GM23338 (cell line): ENCODE measurements around the gene COL25A1. TPM values are rescaled to one million over a fixed set of nuclear protein-coding genes. Genes with fewer than 3 reads are reported as not detected.

Experiments used
- ATAC-seq: fragments of 200-7000 bp; cut with Tn5 transposase; 3 replicates; pipeline ENCODE4 v1.9.1; 2020
- DNase-seq: peaks from one replicate; pipeline ENCODE4 v3.0.0-alpha.2; 2015; ENCODE audit warnings: low spot score
- H2AFZ ChIP-seq: fragments of 200-600 bp; sonication (generic); 2 replicates; pipeline ENCODE4 v1.8.0; 2016; ENCODE audit warnings: antibody characterized with exemption, mild to moderate bottlenecking, moderate library complexity
- H3F3A ChIP-seq: fragments of 200-600 bp; sonication (generic); replicated peaks from 2 replicates; pipeline ENCODE4 v1.8.0; 2017; ENCODE audit warnings: antibody characterized with exemption, mixed run types, low read depth
- H3K27ac ChIP-seq: fragments of 200-600 bp; sonication (generic); 2 replicates; pipeline ENCODE4 v1.6.1; 2016; ENCODE audit warnings: low read depth
- H3K27me3 ChIP-seq: fragments of 200-600 bp; sonication (generic); 2 replicates; pipeline ENCODE4 v1.8.0; 2016; ENCODE audit warnings: mild to moderate bottlenecking, mixed run types, moderate library complexity; ENCODE audit not compliant: insufficient read depth
- H3K36me3 ChIP-seq: fragments of 200-600 bp; sonication (generic); 2 replicates; pipeline ENCODE4 v1.8.0; 2016; ENCODE audit warnings: mild to moderate bottlenecking; ENCODE audit not compliant: insufficient read depth
- H3K4me1 ChIP-seq: fragments of 200-600 bp; sonication (generic); 2 replicates; pipeline ENCODE4 v1.8.0; 2016; ENCODE audit warnings: mild to moderate bottlenecking, moderate library complexity; ENCODE audit not compliant: insufficient read depth
- H3K4me2 ChIP-seq: fragments of 200-600 bp; sonication (generic); 2 replicates; pipeline ENCODE4 v1.7.1; 2017; ENCODE audit warnings: mixed run types
- H3K4me3 ChIP-seq: fragments of 200-600 bp; sonication (generic); 2 replicates; pipeline ENCODE4 v1.6.1; 2016; ENCODE audit warnings: mixed run types
- H3K79me2 ChIP-seq: fragments of 200-600 bp; sonication (generic); replicated peaks from 2 replicates; pipeline ENCODE4 v1.8.0; 2017; ENCODE audit warnings: mild to moderate bottlenecking; ENCODE audit not compliant: insufficient read depth
- H3K9me2 ChIP-seq: fragments of 200-600 bp; sonication (generic); 2 replicates; pipeline ENCODE4 v1.8.0; 2017; ENCODE audit not compliant: insufficient read depth
- H4K20me1 ChIP-seq: fragments of 200-600 bp; sonication (generic); replicated peaks from 2 replicates; pipeline ENCODE4 v1.8.0; 2017; ENCODE audit warnings: mild to moderate bottlenecking; ENCODE audit not compliant: insufficient read depth
- H3K27ac Mint-ChIP-seq: 2 replicates; pipeline ENCODE4 v1.8.0; 2020; ENCODE audit warnings: inconsistent platforms, mild to moderate bottlenecking, moderate library complexity, mixed read lengths
- H3K27me3 Mint-ChIP-seq: 3 replicates; pipeline ENCODE4 v1.8.0; 2022; ENCODE audit warnings: low read depth, mild to moderate bottlenecking, moderate library complexity, mixed read lengths, inconsistent platforms; ENCODE audit not compliant: insufficient read depth, poor library complexity
- H3K36me3 Mint-ChIP-seq: 3 replicates; pipeline ENCODE4 v1.8.0; 2021; ENCODE audit warnings: low read depth, mild to moderate bottlenecking, inconsistent platforms, moderate library complexity, mixed read lengths
- H3K4me1 Mint-ChIP-seq: 3 replicates; pipeline ENCODE4 v1.8.0; 2020; ENCODE audit warnings: mild to moderate bottlenecking, inconsistent platforms, mixed read lengths
- H3K4me3 Mint-ChIP-seq: 3 replicates; pipeline ENCODE4 v1.8.0; 2021; ENCODE audit warnings: moderate library complexity, mild to moderate bottlenecking, inconsistent platforms, mixed read lengths
- H3K9me3 Mint-ChIP-seq: 3 replicates; pipeline ENCODE4 v1.8.0; 2020; ENCODE audit warnings: moderate library complexity, mild to moderate bottlenecking, inconsistent platforms, mixed read lengths
- EZH2phosphoT487 ChIP-seq: fragments of 200-600 bp; sonication (generic); IDR thresholded peaks from one replicate; pipeline ENCODE4 v1.8.1; 2018; ENCODE audit warnings: antibody characterized with exemption; ENCODE audit not compliant: unreplicated experiment
- NANOG ChIP-seq: IDR thresholded peaks from 2 replicates; pipeline ENCODE4 v1.6.1; 2016; ENCODE audit warnings: antibody characterized with exemption, borderline replicate concordance
- STAT1 ChIP-seq: IDR thresholded peaks from one replicate; pipeline ENCODE4 v1.6.1; 2016; ENCODE audit warnings: antibody characterized with exemption; ENCODE audit not compliant: unreplicated experiment
- polyA plus RNA-seq: library from polyadenylated mRNA; unstranded; fragments of >200 nt; fragmentation: Nextera tagmentation; extraction: Ambion mirVana; gene quantifications from 2 replicates; pipeline ENCODE4 v1.2.1, GENCODE V29; 2016
- total RNA-seq: library from RNA; depleted of rRNA; stranded (reverse); fragments of >200 nt; shearing (Covaris generic); gene quantifications from 2 replicates; pipeline ENCODE4 v1.2.3, GENCODE V29; 2014
- TF ChIP-seq, protein P1 (sequence below): fragments of 250-450 bp; sonication (Bioruptor Pico); IDR thresholded peaks from 2 replicates; pipeline ENCODE4 v1.5.0; 2020; ENCODE audit warnings: mild to moderate bottlenecking, moderate library complexity
- TF ChIP-seq, protein P2 (sequence below), 2 experiments: fragments of 200-600 bp in 1 of 2; sonication (generic) in 1 of 2; conservative IDR thresholded peaks; 2 replicates each; pipeline versions ENCODE4 v1.5.1 to v1.6.1; 2016 to 2017; ENCODE audit warnings: antibody characterized with exemption in 2 of 2, low read depth in 2 of 2, mild to moderate bottlenecking in 2 of 2, moderate library complexity in 1 of 2

The COL25A1 gene
- total and polyA plus RNA-seq, 2 experiments from 2014 or later = 3.9 to 5.6 TPM

DNA sequence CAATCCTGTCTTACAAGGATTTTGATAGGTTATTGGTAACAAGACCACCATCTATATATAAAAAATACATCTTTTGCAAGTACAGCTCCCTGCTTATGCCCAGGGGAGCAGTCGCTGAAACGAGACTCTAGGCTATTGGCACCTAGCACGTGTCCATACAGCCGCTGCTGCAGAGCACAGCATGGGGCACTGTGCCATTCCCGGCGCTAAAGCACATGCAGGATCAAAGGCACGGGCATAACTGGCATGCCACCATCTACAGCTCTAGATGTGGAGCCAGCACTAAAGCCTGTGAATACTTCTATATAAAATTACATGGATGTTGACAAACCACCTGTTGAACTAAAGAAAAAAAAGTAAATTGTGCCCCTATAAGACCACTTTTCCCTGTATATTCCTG lies 144.8 kb downstream of the COL25A1 start (continued):
- TF ChIP-seq, protein P1, sequence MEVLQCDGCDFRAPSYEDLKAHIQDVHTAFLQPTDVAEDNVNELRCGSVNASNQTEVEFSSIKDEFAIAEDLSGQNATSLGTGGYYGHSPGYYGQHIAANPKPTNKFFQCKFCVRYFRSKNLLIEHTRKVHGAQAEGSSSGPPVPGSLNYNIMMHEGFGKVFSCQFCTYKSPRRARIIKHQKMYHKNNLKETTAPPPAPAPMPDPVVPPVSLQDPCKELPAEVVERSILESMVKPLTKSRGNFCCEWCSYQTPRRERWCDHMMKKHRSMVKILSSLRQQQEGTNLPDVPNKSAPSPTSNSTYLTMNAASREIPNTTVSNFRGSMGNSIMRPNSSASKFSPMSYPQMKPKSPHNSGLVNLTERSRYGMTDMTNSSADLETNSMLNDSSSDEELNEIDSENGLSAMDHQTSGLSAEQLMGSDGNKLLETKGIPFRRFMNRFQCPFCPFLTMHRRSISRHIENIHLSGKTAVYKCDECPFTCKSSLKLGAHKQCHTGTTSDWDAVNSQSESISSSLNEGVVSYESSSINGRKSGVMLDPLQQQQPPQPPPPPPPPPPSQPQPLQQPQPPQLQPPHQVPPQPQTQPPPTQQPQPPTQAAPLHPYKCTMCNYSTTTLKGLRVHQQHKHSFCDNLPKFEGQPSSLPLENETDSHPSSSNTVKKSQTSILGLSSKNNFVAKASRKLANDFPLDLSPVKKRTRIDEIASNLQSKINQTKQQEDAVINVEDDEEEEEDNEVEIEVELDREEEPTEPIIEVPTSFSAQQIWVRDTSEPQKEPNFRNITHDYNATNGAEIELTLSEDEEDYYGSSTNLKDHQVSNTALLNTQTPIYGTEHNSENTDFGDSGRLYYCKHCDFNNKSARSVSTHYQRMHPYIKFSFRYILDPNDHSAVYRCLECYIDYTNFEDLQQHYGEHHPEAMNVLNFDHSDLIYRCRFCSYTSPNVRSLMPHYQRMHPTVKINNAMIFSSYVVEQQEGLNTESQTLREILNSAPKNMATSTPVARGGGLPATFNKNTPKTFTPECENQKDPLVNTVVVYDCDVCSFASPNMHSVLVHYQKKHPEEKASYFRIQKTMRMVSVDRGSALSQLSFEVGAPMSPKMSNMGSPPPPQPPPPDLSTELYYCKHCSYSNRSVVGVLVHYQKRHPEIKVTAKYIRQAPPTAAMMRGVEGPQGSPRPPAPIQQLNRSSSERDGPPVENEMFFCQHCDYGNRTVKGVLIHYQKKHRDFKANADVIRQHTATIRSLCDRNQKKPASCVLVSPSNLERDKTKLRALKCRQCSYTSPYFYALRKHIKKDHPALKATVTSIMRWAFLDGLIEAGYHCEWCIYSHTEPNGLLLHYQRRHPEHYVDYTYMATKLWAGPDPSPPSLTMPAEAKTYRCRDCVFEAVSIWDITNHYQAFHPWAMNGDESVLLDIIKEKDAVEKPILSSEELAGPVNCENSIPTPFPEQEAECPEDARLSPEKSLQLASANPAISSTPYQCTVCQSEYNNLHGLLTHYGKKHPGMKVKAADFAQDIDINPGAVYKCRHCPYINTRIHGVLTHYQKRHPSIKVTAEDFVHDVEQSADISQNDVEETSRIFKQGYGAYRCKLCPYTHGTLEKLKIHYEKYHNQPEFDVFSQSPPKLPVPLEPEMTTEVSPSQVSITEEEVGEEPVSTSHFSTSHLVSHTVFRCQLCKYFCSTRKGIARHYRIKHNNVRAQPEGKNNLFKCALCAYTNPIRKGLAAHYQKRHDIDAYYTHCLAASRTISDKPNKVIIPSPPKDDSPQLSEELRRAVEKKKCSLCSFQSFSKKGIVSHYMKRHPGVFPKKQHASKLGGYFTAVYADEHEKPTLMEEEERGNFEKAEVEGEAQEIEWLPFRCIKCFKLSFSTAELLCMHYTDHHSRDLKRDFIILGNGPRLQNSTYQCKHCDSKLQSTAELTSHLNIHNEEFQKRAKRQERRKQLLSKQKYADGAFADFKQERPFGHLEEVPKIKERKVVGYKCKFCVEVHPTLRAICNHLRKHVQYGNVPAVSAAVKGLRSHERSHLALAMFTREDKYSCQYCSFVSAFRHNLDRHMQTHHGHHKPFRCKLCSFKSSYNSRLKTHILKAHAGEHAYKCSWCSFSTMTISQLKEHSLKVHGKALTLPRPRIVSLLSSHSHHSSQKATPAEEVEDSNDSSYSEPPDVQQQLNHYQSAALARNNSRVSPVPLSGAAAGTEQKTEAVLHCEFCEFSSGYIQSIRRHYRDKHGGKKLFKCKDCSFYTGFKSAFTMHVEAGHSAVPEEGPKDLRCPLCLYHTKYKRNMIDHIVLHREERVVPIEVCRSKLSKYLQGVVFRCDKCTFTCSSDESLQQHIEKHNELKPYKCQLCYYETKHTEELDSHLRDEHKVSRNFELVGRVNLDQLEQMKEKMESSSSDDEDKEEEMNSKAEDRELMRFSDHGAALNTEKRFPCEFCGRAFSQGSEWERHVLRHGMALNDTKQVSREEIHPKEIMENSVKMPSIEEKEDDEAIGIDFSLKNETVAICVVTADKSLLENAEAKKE = no peak
- TF ChIP-seq STAT1 = no peak
- no peak for TF ChIP-seq NANOG
- TF ChIP-seq, protein P2, sequence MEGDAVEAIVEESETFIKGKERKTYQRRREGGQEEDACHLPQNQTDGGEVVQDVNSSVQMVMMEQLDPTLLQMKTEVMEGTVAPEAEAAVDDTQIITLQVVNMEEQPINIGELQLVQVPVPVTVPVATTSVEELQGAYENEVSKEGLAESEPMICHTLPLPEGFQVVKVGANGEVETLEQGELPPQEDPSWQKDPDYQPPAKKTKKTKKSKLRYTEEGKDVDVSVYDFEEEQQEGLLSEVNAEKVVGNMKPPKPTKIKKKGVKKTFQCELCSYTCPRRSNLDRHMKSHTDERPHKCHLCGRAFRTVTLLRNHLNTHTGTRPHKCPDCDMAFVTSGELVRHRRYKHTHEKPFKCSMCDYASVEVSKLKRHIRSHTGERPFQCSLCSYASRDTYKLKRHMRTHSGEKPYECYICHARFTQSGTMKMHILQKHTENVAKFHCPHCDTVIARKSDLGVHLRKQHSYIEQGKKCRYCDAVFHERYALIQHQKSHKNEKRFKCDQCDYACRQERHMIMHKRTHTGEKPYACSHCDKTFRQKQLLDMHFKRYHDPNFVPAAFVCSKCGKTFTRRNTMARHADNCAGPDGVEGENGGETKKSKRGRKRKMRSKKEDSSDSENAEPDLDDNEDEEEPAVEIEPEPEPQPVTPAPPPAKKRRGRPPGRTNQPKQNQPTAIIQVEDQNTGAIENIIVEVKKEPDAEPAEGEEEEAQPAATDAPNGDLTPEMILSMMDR (conservative IDR thresholded peaks at IDR 0.05; ENCODE audit: low read depth in 2 of 2) = no peak
- no peak for TF ChIP-seq EZH2phosphoT487

GRCh38 chr4:109157205-109157604 lies 145.3 kb downstream of the COL25A1 start:
- ATAC-seq (no peak), DNase-seq (no peak)
- Histone ChIP-seq H3K9me2 (no peaks in the 10 kb centered on the region), H4K20me1 (no peaks in the 10 kb centered on the region), H3K36me3 (no peaks in the 10 kb centered on the region), H3K27me3 (no peaks in the 10 kb centered on the region), H3K4me2 (no peak overlapping the region), H3F3A (no peaks in the 10 kb centered on the region), H2AFZ (no peak overlapping the region), H3K79me2 (no peaks in the 10 kb centered on the region), H3K4me1 (no peaks in the 10 kb centered on the region), H3K4me3 (no peak overlapping the region), H3K27ac (no peak overlapping the region)
- H3K27ac Mint-ChIP-seq = no peak overlapping the region
- no peaks in the 10 kb centered on the region for H3K36me3 Mint-ChIP-seq
- no peaks in the 10 kb centered on the region for H3K27me3 Mint-ChIP-seq
- no peaks in the 10 kb centered on the region; the same call in 2 of the 3 replicates for H3K4me1 Mint-ChIP-seq
- no peak overlapping the region for H3K4me3 Mint-ChIP-seq
- no peaks in the 10 kb centered on the region for H3K9me3 Mint-ChIP-seq
- TF ChIP-seq EZH2phosphoT487 = no peak
- TF ChIP-seq, protein P1 = no peak
